Kidney epithelial cell (primary cell): ENCODE results near the gene CTNNA3. TPM values are rescaled to one million over a fixed set of nuclear protein-coding genes. Genes with fewer than 3 reads are reported as not detected.

Source experiments
- DNase-seq: peaks from one replicate; pipeline ENCODE4 v3.0.0-alpha.2; 2010; ENCODE audit warnings: low read depth
- H3K27me3 ChIP-seq: 2 replicates; pipeline ENCODE4 v1.6.0; 2011; ENCODE audit warnings: low read length; ENCODE audit not compliant: control insufficient read depth, insufficient read depth
- H3K36me3 ChIP-seq: 2 replicates; pipeline ENCODE4 v1.5.1; 2011; ENCODE audit warnings: low read length; ENCODE audit not compliant: control insufficient read depth, insufficient read depth
- H3K4me3 ChIP-seq: 2 replicates; pipeline ENCODE4 v1.5.1; 2011; ENCODE audit warnings: low read depth, mild to moderate bottlenecking, control low read depth, low read length
- total RNA-seq: library from RNA; depleted of rRNA; stranded (reverse); fragments of >200 nt; gene quantifications from 2 replicates; pipeline ENCODE4 v1.2.3, GENCODE V29; 2015
- TF ChIP-seq, protein P1 (sequence below): IDR thresholded peaks from 2 replicates; pipeline ENCODE4 v1.5.1; 2011; ENCODE audit warnings: mild to moderate bottlenecking, moderate library complexity, low read length, control low read depth, inconsistent platforms; ENCODE audit not compliant: insufficient read depth, poor library complexity, severe bottlenecking

CTNNA3 gene
- total RNA-seq, 1 donor from 2014 or later, result 0.79 TPM

DNA sequence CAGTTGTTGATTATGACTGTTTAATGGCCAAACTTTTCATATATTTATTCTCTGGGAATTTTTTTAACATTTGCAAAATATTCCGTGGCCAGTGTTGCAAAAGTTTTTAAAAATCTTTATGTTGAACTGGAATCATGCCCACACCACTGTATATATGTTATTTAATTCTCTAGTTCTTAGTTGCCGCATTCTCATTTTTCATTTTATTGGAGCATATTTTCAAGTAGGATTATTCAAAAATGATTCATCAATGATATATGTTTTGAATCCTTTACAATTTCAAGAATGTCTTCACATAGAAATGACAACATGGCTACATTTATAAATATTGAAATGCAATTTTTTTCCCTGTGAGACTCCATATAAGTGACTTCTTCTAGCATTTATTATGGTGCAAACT, 958.8 kb downstream of the CTNNA3 start:
- TF ChIP-seq, protein P1, sequence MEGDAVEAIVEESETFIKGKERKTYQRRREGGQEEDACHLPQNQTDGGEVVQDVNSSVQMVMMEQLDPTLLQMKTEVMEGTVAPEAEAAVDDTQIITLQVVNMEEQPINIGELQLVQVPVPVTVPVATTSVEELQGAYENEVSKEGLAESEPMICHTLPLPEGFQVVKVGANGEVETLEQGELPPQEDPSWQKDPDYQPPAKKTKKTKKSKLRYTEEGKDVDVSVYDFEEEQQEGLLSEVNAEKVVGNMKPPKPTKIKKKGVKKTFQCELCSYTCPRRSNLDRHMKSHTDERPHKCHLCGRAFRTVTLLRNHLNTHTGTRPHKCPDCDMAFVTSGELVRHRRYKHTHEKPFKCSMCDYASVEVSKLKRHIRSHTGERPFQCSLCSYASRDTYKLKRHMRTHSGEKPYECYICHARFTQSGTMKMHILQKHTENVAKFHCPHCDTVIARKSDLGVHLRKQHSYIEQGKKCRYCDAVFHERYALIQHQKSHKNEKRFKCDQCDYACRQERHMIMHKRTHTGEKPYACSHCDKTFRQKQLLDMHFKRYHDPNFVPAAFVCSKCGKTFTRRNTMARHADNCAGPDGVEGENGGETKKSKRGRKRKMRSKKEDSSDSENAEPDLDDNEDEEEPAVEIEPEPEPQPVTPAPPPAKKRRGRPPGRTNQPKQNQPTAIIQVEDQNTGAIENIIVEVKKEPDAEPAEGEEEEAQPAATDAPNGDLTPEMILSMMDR, result no peak
- DNase-seq, result no peak
- Histone ChIP-seq H3K4me3 (no peak overlapping the region), H3K27me3 (no peaks in the 10 kb centered on the region), H3K36me3 (no peaks in the 10 kb centered on the region)

DNA sequence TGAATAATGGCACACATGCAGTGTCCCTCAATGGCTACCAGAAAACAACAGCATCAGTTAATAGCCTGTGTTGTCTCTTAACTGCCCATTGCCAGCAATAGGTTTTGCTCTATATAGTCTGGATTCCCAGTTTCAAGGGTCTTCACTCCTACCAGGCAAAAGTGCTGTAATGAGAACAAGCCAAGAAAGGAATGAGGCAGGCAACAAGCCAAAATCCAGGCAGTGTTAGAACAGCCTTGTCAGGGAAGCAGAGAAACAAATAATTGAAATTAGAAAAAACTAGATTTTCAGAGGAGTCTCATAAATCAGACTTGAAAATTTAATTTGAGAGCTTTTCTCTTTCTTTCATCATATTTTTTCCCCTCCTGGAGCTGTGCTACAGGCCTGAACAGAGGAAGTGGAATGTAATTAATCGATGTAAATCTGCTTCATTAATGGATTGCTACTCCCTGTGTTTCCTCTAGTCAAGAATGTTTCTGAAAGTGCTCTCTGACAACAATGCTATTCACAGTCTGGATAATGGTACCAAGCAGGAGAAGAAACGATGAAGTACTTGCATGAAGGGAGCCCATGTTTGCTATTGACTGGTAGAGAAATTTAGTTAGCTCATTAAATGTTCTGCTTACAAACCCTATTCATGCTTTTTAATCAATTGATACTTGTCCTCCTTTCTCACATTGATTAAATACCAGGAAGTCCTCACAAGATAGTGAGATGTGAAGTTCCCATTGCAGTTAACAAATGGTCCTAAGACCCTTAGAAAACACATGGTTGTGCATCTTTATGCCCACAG, 972.2 kb downstream of the CTNNA3 start:
- Histone ChIP-seq H3K4me3 (no peak overlapping the region), H3K36me3 (no peaks in the 10 kb centered on the region), H3K27me3 (no peaks in the 10 kb centered on the region)
- DNase-seq, result no peak
- TF ChIP-seq, protein P1, result no peak

DNA sequence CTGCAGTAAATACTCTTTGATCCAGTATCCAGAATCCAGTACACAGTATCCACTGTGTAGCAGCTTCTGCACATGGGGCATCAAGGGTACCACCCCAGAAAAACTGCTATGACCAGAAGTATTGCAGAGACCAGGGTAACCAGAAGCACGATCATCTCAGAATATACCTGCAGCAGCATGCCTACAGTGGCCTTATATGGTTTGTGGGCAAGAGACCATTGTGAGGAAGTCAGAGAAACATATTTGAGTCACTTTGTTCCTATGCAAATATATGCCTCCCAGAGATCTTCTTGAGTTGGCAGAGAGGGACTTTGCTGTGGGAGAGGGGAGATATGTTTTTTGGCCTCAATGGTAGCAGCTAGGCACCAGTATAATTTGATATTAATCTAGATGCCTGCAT, 976.5 kb downstream of the CTNNA3 start:
- no peak for DNase-seq
- TF ChIP-seq, protein P1, result no peak
- no peaks in the 10 kb centered on the region for H3K27me3 ChIP-seq
- H3K36me3 ChIP-seq, result no peaks in the 10 kb centered on the region
- H3K4me3 ChIP-seq, result no peak overlapping the region

DNA sequence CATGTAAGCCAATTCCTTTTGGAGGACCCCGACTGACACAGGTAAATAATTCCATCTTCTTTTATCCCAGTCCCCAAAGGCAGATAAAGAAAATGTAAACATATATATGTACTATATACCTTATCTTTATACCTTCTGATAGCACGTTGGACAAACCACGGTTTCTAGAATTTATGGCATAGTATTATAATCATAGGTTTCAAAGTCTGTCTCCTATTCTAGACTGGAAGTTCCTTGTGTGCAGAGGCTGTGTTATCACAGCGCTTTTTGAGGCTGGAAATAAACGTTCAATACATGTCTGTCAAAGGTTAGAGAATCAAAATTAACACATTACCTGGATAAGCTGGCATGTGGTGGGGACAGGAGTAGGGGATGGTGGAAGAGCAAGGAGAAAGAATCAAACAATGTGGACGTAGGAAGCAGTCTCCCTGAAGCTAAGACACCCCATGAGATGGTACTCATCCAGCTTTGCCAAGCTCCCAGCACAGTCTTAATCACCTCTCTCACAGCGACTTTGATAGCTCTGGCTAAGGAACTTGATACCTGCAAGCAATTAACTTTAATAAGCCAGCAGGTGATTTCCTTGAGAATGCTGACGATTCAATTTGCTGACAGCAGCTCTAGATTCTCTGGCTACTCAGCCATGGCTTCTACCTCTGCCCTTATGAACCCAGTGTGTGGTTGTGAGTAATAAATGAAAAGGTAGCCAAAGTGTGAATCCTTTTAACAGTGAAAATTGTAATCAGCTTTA, 978.6 kb downstream of the CTNNA3 start:
- no peaks in the 10 kb centered on the region for H3K27me3 ChIP-seq
- H3K36me3 ChIP-seq, result no peaks in the 10 kb centered on the region
- H3K4me3 ChIP-seq, result no peak overlapping the region
- no peak for DNase-seq
- TF ChIP-seq, protein P1, result no peak

DNA sequence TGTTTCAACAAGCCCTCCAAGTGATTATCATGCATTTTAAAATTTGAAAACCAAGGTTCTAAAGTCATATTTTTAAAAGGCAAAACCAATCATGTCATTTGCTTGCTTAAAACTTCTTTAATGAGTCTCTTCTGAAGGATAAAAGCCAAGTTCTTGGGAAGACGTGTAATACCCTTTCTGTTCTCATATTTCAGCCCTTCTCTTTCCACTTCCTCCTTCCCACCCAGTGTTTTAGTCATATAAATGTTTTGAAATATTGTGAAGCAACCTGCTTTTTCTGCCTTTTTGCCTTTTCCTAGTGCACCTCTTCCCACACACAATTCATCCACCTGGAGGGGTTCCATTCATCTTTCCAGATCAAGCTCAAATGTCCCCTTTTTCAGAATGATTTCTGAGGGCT, 981.3 kb downstream of the CTNNA3 start:
- no peak overlapping the region for H3K4me3 ChIP-seq
- H3K27me3 ChIP-seq, result no peaks in the 10 kb centered on the region
- DNase-seq, result no peak
- no peaks in the 10 kb centered on the region for H3K36me3 ChIP-seq
- TF ChIP-seq, protein P1, result no peak
